ENCODE data around the gene PTMA.

GRCh38 chr2:231685349-231686191 is 22.8 kb upstream of the PTMA start:
- no peak for TF ChIP-seq ZNF274 (IDR thresholded peaks at IDR 0.05; ENCODE audit: low read depth, low read length)
- TF ChIP-seq SUZ12 (IDR thresholded peaks at IDR 0.05; ENCODE audit: extremely low read depth, insufficient read depth, insufficient read length): no peak
